ENCODE data around the gene BMPER.

GRCh38 chr7:33941418-33941817 lies 36.1 kb downstream of the BMPER start:
- TF ChIP-seq CTCF (conservative IDR thresholded peaks at IDR 0.05) (no peak), ZFX (IDR thresholded peaks at IDR 0.05) (no peak)
